ENCODE measurements around the gene KCNRG. TPM values are rescaled to one million over a fixed set of nuclear protein-coding genes. Genes with fewer than 3 reads are reported as not detected.

The KCNRG gene
- total RNA-seq, 4 donors from 2014 or later, result 0.56 to 1.0 (median 0.89) TPM

DNA sequence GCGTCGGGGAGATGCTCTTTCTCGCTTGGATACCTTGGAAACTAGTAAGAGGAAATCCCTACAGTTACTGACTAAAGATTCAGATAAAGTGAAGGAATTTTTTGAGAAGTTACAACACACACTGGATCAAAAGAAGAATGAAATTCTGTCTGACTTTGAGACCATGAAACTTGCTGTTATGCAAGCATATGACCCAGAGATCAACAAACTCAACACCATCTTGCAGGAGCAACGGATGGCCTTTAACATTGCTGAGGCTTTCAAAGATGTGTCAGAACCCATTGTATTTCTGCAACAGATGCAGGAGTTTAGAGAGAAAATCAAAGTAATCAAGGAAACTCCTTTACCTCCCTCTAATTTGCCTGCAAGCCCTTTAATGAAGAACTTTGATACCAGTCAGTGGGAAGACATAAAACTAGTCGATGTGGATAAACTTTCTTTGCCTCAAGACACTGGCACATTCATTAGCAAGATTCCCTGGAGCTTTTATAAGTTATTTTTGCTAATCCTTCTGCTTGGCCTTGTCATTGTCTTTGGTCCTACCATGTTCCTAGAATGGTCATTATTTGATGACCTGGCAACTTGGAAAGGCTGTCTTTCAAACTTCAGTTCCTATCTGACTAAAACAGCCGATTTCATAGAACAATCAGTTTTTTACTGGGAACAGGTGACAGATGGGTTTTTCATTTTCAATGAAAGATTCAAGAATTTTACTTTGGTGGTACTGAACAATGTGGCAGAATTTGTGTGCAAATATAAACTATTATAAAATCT lies 2.7 kb upstream of the KCNRG start:
- ATAC-seq (ENCODE audit: low FRiP score) (no peak), DNase-seq (ENCODE audit: low spot score) (no peak)
- TF ChIP-seq CTCF (IDR thresholded peaks at IDR 0.05), result no peak

DNA sequence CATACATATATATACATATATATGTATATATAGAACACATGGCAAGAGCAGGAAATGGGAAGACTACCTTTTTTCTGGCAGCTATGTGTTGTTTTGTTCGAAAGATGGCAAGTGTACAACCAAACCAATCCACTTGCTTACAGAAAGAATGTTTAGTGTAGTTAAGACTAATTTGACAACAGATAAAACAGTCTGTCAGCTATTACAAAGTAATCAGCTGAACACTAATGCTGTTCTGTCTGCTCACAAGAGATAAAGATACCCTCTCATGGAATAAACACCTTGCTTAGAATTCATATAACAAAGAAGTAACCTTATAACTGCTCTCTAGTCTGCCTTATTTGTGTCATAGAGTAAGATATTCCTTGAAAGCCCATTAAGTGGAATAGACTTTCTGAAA lies 858 bp upstream of the KCNRG start:
- ATAC-seq (ENCODE audit: low FRiP score), result no peak
- DNase-seq (ENCODE audit: low spot score), result no peak
- TF ChIP-seq CTCF (IDR thresholded peaks at IDR 0.05), result no peak

- no peak for TF ChIP-seq CTCF (IDR thresholded peaks at IDR 0.05)
- ATAC-seq (ENCODE audit: low FRiP score) (no peak), DNase-seq (ENCODE audit: low spot score) (no peak)
These were observed 506 bp downstream of the KCNRG start for GRCh38 chr13:50015750-50016149.

- TF ChIP-seq CTCF (IDR thresholded peaks at IDR 0.05), result no peak
- no peak for ATAC-seq (ENCODE audit: low FRiP score)
- DNase-seq (ENCODE audit: low spot score), result no peak
These were observed 1.2 kb downstream of the KCNRG start for GRCh38 chr13:50016444-50016843.

DNA sequence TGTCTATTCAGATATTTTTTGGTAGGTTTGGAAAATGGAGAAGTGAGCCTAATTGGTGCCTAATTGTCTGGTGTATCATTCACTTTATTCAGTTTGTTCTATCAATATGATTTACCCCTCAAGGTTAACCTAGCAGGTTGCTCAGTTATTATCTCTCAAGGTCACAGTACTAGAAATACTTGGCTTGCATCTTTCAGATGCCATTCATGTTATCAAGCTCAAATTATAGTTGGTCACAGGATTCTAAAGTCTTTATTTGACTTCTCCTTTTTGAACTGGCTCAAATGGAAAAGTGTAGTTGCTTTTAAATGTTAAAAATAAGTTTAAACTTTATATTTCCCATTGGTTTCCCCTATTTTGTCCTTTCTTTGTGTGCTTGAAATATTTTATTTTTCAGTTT lies 2.6 kb downstream of the KCNRG start:
- ATAC-seq (ENCODE audit: low FRiP score), result no peak
- no peak for DNase-seq (ENCODE audit: low spot score)
- TF ChIP-seq CTCF (IDR thresholded peaks at IDR 0.05), result no peak

GRCh38 chr13:50025436-50025835 lies 10.2 kb downstream of the KCNRG start:
- no peak for TF ChIP-seq CTCF (IDR thresholded peaks at IDR 0.05)
- ATAC-seq (ENCODE audit: low FRiP score) (no peak), DNase-seq (ENCODE audit: low spot score) (no peak)

DNA sequence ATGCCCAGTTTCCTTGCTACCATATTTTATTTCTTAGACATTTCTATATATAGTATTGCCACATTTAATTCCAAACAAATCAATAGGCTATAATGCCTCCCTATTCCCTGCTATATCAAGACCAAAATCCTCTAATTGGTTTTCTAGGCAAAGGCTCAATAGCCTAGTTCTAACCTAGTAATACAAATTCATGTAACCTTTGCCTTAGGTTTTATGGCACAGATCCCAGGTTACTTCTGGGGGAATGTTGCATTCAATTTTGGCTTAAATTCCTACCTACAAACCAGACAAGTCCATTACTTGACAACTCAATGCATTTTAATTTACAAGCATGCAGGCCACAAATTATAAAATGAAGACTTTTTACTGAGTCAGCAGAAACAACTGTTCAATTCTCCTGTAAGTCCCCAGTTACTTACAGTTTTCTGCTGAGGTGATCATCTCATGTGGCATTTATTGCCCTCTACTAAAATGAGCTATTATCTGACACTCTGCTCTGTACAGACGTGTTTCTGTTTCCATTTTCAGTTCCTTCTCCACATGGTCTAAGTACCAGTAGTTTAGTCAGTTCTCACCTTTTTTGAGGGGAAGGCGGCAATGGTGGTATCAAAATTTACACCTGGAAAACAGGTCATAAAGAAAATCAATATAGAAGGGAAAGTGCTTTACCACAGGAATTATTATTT lies 11.7 kb downstream of the KCNRG start:
- no peak for TF ChIP-seq CTCF (IDR thresholded peaks at IDR 0.05)
- DNase-seq (ENCODE audit: low spot score), result no peak
- no peak for ATAC-seq (ENCODE audit: low FRiP score)
